Skeletal muscle tissue (tissue), 4 donors: ENCODE results near the gene SGCD. TPM values are rescaled to one million over a fixed set of nuclear protein-coding genes. Genes with fewer than 3 reads are reported as not detected.

Source experiments
- H3K27ac ChIP-seq: one replicate; pipeline ENCODE4 v1.7.0; 2013; ENCODE audit warnings: mild to moderate bottlenecking, low read depth, low read length, inconsistent platforms
- H3K27me3 ChIP-seq, 3 donors: one replicate each; pipeline ENCODE4 v1.7.0; 2013; ENCODE audit warnings: low read length in 3 of 3; ENCODE audit not compliant: control insufficient read depth in 3 of 3, insufficient read depth in 3 of 3
- H3K36me3 ChIP-seq, 3 donors: one replicate each; pipeline ENCODE4 v1.7.0; 2013; ENCODE audit warnings: low read length in 3 of 3; ENCODE audit not compliant: control insufficient read depth in 3 of 3, insufficient read depth in 3 of 3
- H3K4me1 ChIP-seq, 3 donors: one replicate each; pipeline ENCODE4 v1.7.0; 2013; ENCODE audit warnings: low read length in 3 of 3, mild to moderate bottlenecking in 3 of 3; ENCODE audit not compliant: control insufficient read depth in 3 of 3, insufficient read depth in 3 of 3
- H3K4me3 ChIP-seq, 3 donors: one replicate each; pipeline ENCODE4 v1.7.0; 2013; ENCODE audit warnings: low read length in 3 of 3
- H3K9ac ChIP-seq, 3 donors: one replicate each; pipeline ENCODE4 v1.7.0; 2013; ENCODE audit warnings: low read length in 3 of 3, mild to moderate bottlenecking in 3 of 3, moderate library complexity in 2 of 3, low read depth in 1 of 3
- H3K9me3 ChIP-seq, 3 donors: one replicate each; pipeline ENCODE4 v1.7.0; 2013; ENCODE audit warnings: low read length in 3 of 3; ENCODE audit not compliant: control insufficient read depth in 3 of 3
- total RNA-seq: library from RNA; depleted of rRNA; stranded (reverse); fragments of >200 nt; gene quantifications from one replicate; pipeline ENCODE4 v1.2.3, GENCODE V29; 2014
- donor health status: Osteomylitis.

Gene SGCD
- total RNA-seq, 1 donor from 2014 or later, result 73.6 TPM

DNA sequence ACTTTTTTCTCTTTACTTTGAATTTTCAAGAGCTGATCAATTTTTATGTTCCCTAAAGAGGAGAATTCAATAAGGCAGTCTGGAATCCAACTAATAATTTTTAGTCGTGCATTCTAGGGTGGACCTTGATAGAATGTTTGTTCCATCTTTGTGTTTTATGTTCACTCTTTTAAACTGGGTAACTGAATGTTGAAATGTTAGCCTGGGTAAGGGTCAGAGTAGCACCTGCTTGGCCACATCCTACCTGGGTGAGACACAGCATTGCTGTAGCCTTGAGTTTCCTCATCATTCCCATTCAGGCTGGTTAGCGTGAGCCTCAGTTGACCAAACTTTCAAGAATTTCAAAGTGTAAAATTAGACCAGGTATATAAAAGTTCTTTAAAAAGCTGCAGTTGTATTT lies 85.0 kb downstream of the SGCD start:
- Histone ChIP-seq H3K27ac (no peak overlapping the region), H3K27me3 (no peaks in the 10 kb centered on the region), H3K36me3 (no peaks in the 10 kb centered on the region), H3K9me3 (no peaks in the 10 kb centered on the region), H3K9ac (no peak overlapping the region), H3K4me3 (no peak overlapping the region), H3K4me1 (peaks cover 0 to 12% (median 12%) of the 10 kb centered on the region in 3 donors)

GRCh38 chr5:156414391-156414790 lies 87.4 kb downstream of the SGCD start:
- H3K9me3 ChIP-seq, result no peaks in the 10 kb centered on the region
- no peak overlapping the region for H3K9ac ChIP-seq
- H3K4me3 ChIP-seq, result no peak overlapping the region
- no peaks in the 10 kb centered on the region for H3K36me3 ChIP-seq
- peaks cover 3 to 15% (median 15%) of the 10 kb centered on the region in 3 donors for H3K4me1 ChIP-seq
- H3K27me3 ChIP-seq, result no peaks in the 10 kb centered on the region
- no peak overlapping the region for H3K27ac ChIP-seq

DNA sequence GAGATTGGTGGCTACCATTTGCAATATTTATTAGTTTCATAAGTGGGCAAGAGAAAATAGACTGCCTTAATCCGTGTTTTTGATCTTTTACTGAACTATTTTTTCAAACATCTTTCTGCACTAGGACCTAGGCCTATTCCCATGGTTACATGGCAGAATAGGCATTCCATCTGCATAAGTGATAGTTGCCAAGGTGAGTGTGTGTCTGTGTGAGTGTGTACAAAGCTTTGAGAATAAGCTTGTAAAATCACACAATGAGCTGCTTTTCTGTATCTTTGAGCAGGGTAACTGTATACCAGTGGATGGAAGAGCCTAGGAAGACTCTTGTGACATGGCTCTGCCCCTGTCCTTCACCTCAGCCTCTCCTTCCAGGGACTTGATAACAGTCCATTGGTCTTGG lies 92.7 kb downstream of the SGCD start:
- no peak overlapping the region for H3K4me3 ChIP-seq
- no peaks in the 10 kb centered on the region for H3K27me3 ChIP-seq
- H3K9ac ChIP-seq, result no peak overlapping the region
- H3K36me3 ChIP-seq, result no peaks in the 10 kb centered on the region
- no peak overlapping the region for H3K27ac ChIP-seq
- peaks cover 3 to 7% (median 7%) of the 10 kb centered on the region in 3 donors for H3K4me1 ChIP-seq
- no peaks in the 10 kb centered on the region for H3K9me3 ChIP-seq

GRCh38 chr5:156420665-156421064 lies 93.7 kb downstream of the SGCD start:
- Histone ChIP-seq H3K4me3 (no peak overlapping the region), H3K27me3 (no peaks in the 10 kb centered on the region), H3K9ac (no peak overlapping the region), H3K4me1 (peaks cover 3 to 7% (median 7%) of the 10 kb centered on the region in 3 donors), H3K36me3 (no peaks in the 10 kb centered on the region), H3K27ac (no peak overlapping the region), H3K9me3 (no peaks in the 10 kb centered on the region)

DNA sequence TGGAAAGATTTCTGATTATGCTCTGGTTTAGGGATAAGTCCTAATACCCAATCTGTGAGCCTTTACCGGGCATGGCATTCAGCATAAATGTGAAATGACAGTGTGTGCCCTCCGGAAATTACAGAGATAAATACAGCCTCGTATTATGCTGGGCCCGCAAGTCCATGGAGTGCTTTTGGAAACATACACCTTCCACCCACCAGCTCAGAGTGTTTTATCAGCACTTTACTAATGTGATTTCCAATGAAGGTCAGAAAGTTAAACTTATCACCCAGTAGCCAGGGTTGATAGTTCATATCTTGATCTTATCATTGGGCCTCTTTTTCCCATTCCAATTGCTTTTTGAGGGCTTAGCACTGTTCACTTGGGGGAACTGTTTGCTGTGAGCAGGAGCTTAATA lies 94.8 kb downstream of the SGCD start:
- Histone ChIP-seq H3K9ac (no peak overlapping the region), H3K27me3 (no peaks in the 10 kb centered on the region), H3K27ac (no peak overlapping the region), H3K9me3 (no peaks in the 10 kb centered on the region), H3K4me3 (no peak overlapping the region), H3K4me1 (peaks cover 3 to 7% (median 7%) of the 10 kb centered on the region in 3 donors), H3K36me3 (no peaks in the 10 kb centered on the region)

DNA sequence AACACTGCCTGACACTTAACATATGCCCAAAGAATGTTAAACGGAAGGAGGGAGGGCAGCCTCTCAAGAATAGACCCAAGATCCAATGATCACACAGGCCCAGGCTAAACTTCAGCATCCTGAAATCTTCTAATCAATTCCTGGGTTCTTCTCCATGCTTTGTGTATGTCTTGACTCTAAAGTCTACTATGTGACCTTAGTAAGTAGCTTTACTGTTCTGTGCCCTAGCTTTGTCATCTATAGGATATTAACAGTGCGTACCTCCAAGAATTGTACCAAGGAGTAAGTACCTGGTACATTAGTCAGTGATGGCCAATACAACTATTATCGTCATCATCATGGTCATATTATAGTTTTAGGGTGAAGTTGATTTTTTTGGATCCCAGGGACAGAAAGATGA lies 96.6 kb downstream of the SGCD start:
- H3K9me3 ChIP-seq, result no peaks in the 10 kb centered on the region
- no peaks in the 10 kb centered on the region for H3K36me3 ChIP-seq
- no peak overlapping the region for H3K4me3 ChIP-seq
- no peak overlapping the region for H3K27ac ChIP-seq
- H3K9ac ChIP-seq, result no peak overlapping the region
- H3K27me3 ChIP-seq, result no peaks in the 10 kb centered on the region
- no peaks in the 10 kb centered on the region for H3K4me1 ChIP-seq

DNA sequence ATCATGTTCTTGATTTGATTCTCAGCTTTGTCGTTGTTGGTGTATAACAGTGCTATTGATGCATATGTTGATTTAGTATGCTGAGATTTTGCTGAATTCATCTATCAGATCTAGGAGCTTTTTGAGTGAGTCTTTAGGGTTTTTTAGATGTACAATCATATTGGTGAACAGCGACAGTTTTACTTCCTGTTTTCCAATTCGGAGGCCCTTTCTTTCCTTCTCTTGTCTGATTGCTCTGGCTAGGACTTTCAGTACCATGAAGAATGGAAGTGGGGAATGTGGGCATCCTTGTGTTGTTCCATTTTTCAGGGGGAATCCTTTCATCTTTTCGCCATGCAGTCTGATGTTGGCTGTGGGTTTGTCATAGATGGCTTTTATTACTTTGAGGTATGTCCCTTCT lies 100.4 kb downstream of the SGCD start:
- H3K4me3 ChIP-seq, result no peak overlapping the region
- no peaks in the 10 kb centered on the region for H3K27me3 ChIP-seq
- H3K9ac ChIP-seq, result no peak overlapping the region
- H3K27ac ChIP-seq, result no peak overlapping the region
- no peaks in the 10 kb centered on the region for H3K36me3 ChIP-seq
- no peaks in the 10 kb centered on the region for H3K9me3 ChIP-seq
- H3K4me1 ChIP-seq, result peaks cover 2 to 15% (median 6%) of the 10 kb centered on the region in 3 donors

- Histone ChIP-seq H3K9ac (no peak overlapping the region), H3K4me3 (no peak overlapping the region), H3K4me1 (peaks cover 2 to 29% (median 6%) of the 10 kb centered on the region in 3 donors), H3K36me3 (no peaks in the 10 kb centered on the region), H3K9me3 (no peaks in the 10 kb centered on the region), H3K27me3 (no peaks in the 10 kb centered on the region), H3K27ac (no peak overlapping the region)
These were observed 105.2 kb downstream of the SGCD start for GRCh38 chr5:156431956-156432829.

GRCh38 chr5:156432830-156433105 lies 105.8 kb downstream of the SGCD start:
- no peak overlapping the region for H3K9ac ChIP-seq
- no peaks in the 10 kb centered on the region for H3K36me3 ChIP-seq
- peaks cover 2 to 29% (median 6%) of the 10 kb centered on the region in 3 donors for H3K4me1 ChIP-seq
- no peak overlapping the region for H3K27ac ChIP-seq
- no peak overlapping the region for H3K4me3 ChIP-seq
- H3K9me3 ChIP-seq, result no peaks in the 10 kb centered on the region
- H3K27me3 ChIP-seq, result no peaks in the 10 kb centered on the region

GRCh38 chr5:156434471-156434870 lies 107.5 kb downstream of the SGCD start:
- Histone ChIP-seq H3K27ac (no peak overlapping the region), H3K4me3 (no peak overlapping the region), H3K27me3 (no peaks in the 10 kb centered on the region), H3K9ac (no peak overlapping the region), H3K4me1 (peaks cover 2 to 32% (median 6%) of the 10 kb centered on the region in 3 donors), H3K9me3 (no peaks in the 10 kb centered on the region), H3K36me3 (no peaks in the 10 kb centered on the region)
